Dedifferentiated amniotic fluid mesenchymal stem cell (primary cell): ENCODE results near the gene POC1B.

Source experiments
- DNase-seq: peaks from one replicate; pipeline ENCODE4 v3.0.0-alpha.2; 2016; ENCODE audit errors: extremely low spot score

Gene POC1B

GRCh38 chr12:89539426-89540223, 13.8 kb upstream of the POC1B start:
- no peak for DNase-seq

- DNase-seq: no peak
These were observed 13.1 kb upstream of the POC1B start for GRCh38 chr12:89538897-89539296.

GRCh38 chr12:89537389-89537788, 11.5 kb upstream of the POC1B start:
- DNase-seq: no peak

- peak; percentile 54 for DNase-seq
These were observed 3.9 kb upstream of the POC1B start for GRCh38 chr12:89529738-89530137.

GRCh38 chr12:89528434-89528833, 2.6 kb upstream of the POC1B start:
- no peak for DNase-seq

GRCh38 chr12:89525305-89525823, 483 bp downstream of the POC1B start:
- DNase-seq: peak; percentile 26

- DNase-seq: peak; percentile 93
These were observed 1.1 kb downstream of the POC1B start, which contains the start of gene GALNT4 for GRCh38 chr12:89524541-89525304. Gene GALNT4, minus strand, starts transcription at chr12:89524796. Its CDS starts 247 bp downstream, at chr12:89524549.

GRCh38 chr12:89523843-89524540, 1.9 kb downstream of the POC1B start:
- DNase-seq: no peak

GRCh38 chr12:89523393-89523792, 2.5 kb downstream of the POC1B start:
- no peak for DNase-seq

- DNase-seq: no peak
These were observed 4.3 kb downstream of the POC1B start for GRCh38 chr12:89521364-89522223.

GRCh38 chr12:89517720-89518119, 8.1 kb downstream of the POC1B start:
- no peak for DNase-seq

- DNase-seq: no peak
These were observed 9.2 kb downstream of the POC1B start for GRCh38 chr12:89516633-89517032.

- no peak for DNase-seq
These were observed 11.1 kb downstream of the POC1B start for GRCh38 chr12:89514751-89515150.

GRCh38 chr12:89513544-89513943, 12.3 kb downstream of the POC1B start:
- no peak for DNase-seq

GRCh38 chr12:89507015-89507824, 18.6 kb downstream of the POC1B start:
- DNase-seq: no peak

- DNase-seq: no peak
These were observed 19.8 kb downstream of the POC1B start for GRCh38 chr12:89506050-89506449.

- no peak for DNase-seq
These were observed 21.1 kb downstream of the POC1B start for GRCh38 chr12:89504560-89505346.

GRCh38 chr12:89501793-89502192, 24.1 kb downstream of the POC1B start:
- DNase-seq: no peak

- no peak for DNase-seq
These were observed 26.0 kb downstream of the POC1B start for GRCh38 chr12:89499857-89500256.
